Left forelimb (tissue), 1 donor: ENCODE data around the gene RAB6B.
A peak's percentile ranks its signal among the peaks of the same experiment; 100 is the strongest.

ENCODE experiments used
- DNase-seq: peaks from one replicate; pipeline ENCODE4 v3.0.0-alpha.2; 2018; ENCODE audit warnings: low spot score

RAB6B gene

GRCh38 chr3:133930341-133930933, 34.8 kb upstream of the RAB6B start:
- no peak for DNase-seq

- DNase-seq, result no peak
Measured at GRCh38 chr3:133928903-133929607, 33.4 kb upstream of the RAB6B start.

GRCh38 chr3:133928136-133928893, 32.6 kb upstream of the RAB6B start:
- DNase-seq, result no peak

DNA sequence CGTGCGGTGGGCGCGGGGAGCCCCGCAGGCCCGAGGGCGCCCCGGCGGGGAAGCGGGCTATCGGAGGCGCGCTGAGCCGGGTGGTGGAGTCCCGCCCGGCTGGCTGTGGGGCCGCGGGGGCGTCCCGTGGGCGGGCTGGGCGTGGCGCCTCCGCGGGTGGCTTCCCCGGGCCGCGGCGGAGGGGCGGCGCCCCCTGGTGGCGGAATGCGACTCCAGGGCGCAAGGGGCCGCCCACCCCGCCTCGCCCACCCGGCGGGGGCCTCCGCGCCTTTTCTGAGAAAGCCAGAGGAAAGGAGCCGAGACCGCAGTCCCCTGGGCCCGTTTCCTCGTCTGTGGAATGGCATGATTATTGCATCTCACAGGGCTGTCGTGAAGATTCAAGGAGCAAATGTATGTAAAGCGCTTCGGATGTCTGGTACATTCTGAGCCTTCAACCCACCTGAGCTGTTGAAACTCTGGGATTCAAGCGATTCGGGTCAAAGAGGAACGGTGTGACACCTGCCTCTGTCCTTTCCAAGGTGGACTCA, 31.9 kb upstream of the RAB6B start:
- DNase-seq, result peak; percentile 83

- DNase-seq, result no peak
Measured at GRCh38 chr3:133926736-133927539, 31.3 kb upstream of the RAB6B start.

GRCh38 chr3:133925960-133926735, 30.5 kb upstream of the RAB6B start:
- DNase-seq, result no peak

DNA sequence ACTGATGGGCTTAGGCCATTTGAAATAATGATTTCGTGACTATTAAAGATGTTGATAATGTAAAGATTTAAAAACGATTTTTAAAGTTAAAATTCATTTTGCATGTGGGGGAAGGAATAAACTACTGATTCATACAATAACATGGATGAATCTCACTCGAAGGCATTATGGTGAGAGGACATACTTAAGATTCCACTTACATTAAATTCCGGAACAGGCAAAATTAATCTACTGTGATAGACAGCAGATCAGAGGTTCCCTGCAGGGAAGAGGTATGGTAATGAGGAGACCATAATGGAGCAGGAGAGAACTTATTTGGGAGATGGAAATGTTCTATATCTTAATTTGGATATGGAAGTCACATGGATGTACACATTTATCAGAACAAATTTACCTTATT, 28.4 kb upstream of the RAB6B start:
- no peak for DNase-seq

DNA sequence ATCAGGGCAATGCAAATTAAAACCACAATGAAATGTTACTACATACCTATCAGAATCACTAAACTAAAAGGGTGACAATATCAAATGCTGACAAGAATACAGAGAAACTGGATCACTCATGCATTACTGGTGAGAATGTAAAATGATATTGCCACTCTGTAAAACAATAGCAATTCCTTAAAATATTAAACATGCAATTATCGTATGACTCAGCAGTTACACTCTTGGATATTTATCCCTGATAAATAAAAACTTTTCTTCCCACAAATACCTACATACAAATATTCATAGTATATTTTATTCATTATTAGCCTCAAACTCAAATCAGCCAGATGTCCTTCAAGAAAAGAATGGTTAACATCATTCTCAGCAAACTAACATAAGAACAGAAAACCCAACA, 25.9 kb upstream of the RAB6B start:
- DNase-seq, result no peak

- no peak for DNase-seq
Measured at GRCh38 chr3:133917144-133917543, 21.5 kb upstream of the RAB6B start.

DNA sequence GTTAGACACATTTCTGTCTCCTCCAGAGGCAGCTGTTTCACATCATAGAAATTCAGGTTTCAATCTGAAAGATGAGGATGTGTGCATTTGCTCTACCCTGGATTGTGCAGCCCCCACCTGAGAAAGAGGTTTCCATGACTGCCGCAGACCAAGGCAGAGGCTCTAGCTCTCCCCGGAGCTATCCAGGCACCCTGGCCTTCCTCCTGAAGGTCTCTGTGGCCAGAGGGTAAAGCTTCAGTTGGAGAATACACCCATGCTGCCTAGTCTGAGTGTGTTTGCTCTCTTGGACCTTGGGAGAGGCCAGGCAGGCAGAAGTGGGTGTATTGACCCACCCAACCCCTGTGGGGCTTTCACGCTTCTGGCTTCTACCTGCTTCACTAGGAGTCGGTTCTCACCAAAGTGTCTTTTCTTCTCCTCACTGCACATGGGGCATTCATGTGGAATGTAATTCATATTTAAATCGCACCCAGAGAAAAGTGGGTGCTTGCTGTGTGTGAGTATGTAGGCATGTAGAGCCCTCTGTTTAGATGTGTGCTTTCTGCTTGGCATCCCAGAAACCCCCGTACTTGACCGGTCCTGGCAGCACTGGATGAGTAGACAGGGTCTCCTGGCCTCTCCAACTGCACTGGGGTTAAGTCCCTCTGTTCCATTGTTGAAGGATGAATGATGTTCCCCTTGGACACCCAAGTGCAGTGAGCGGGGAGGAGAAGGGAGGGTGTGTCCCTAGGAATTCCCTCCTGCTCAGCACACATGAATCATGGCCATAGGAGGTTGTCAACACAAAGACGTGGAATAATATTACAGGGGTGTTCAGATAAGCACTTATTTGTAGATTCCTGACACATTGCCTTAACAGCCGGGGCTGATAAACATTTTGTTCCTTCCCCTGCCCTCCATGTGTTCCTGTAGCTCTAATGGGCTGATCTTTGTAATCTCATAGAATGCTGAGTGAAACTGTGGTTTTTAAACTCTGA, 20.3 kb upstream of the RAB6B start:
- DNase-seq, result no peak

DNA sequence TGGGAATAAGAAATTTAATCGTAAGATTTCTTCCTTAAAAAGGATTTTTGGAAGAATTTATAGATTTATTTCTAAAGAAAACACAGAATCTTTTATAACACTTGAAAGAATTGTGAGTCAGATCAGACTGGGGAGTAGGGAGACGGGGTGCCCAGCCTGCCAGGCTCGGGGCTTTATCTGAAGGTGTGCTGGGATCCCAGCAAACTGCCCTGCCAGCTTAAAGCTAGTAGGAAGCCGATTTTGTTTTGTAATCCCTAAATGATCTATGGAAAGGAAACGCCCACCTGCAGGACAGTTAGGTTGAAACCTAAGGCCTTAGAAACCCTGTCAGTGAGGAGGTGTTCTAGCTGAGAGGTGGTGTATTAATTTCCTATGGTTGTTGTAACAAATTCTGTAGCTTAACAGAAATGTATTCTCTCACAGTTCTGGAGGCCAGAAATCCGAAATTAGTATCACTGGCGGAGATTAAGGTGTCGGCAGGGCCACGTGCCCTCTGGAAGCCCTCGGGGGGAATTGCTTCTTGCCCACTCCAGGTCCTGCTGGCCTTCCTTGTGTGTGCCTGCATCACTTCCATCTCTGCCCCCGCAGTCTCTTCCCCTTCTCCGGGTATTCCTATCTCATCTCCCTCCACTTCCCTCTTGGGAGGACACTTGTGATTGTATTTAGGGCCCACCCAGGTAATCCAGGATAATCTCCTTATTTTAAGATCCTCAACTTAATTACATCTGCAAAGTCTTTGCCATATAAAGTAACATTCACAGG, 19.3 kb upstream of the RAB6B start:
- DNase-seq, result no peak

DNA sequence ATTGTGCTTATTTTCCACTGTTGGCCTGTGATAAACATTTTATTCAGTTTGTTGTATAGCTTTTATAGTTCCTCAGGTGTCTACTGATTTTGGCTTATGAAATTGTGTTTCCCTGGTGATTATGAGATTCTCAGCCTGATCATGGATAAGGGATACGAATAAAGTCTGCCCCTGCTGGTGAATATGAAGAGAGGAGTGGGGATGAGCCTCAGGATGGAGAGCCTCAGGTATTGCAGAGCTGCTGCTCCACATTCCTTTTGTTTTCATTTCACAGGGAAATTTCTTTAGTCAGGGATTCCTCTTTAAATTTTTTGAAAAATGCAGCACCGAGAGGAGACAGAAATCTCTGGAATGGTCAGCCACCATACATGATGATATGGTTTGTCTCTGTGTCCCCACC, 14.7 kb upstream of the RAB6B start:
- no peak for DNase-seq

- no peak for DNase-seq
Measured at GRCh38 chr3:133905376-133905775, 9.7 kb upstream of the RAB6B start.

DNA sequence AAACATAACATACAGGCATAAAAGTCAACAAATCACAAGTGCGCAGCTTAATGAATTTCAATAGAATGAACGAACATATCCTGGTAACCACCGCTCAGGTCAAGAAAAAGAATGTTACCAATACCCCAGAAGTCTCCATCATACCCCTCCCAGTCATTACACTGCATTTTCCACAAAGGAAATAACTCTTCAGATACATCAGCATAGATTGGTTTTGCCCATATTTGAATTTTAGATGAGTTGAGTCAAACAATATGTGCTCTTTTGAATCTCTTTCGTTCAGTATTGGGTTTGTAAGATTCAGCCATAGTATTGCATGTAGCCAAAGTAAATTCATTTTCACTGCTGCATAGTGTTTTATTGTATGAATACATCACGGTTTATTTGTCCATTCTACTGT, 6.2 kb upstream of the RAB6B start:
- DNase-seq, result no peak

- no peak for DNase-seq
Measured at GRCh38 chr3:133901083-133901482, 5.4 kb upstream of the RAB6B start.

- DNase-seq, result no peak
Measured at GRCh38 chr3:133899311-133899710, 3.6 kb upstream of the RAB6B start.

- DNase-seq, result no peak
Measured at GRCh38 chr3:133897547-133897946, 1.9 kb upstream of the RAB6B start.

- no peak for DNase-seq
Measured at GRCh38 chr3:133896002-133896761, 500 bp upstream of the RAB6B start.
